Lung (tissue), 12 donors: Measurements from ENCODE around the gene RBSN. TPM values are rescaled to one million over a fixed set of nuclear protein-coding genes. Genes with fewer than 3 reads are reported as not detected.
A peak's percentile ranks its signal among the peaks of the same experiment; 100 is the strongest.

ENCODE experiments used
- ATAC-seq: fragments of 200-7000 bp; cut with Tn5 transposase; one replicate; pipeline ENCODE4 v1.9.1; 2020; ENCODE audit warnings: moderate number of reproducible peaks; ENCODE audit not compliant: insufficient read depth, low FRiP score
- DNase-seq, 3 donors: peaks; one replicate each; pipeline ENCODE4 v3.0.0-alpha.2; 2013 to 2017
- H3K27ac ChIP-seq, 2 donors: one replicate each; pipeline ENCODE4 v1.5.1; 2013; ENCODE audit warnings: mild to moderate bottlenecking in 2 of 2, moderate library complexity in 2 of 2, control low read depth in 1 of 2, inconsistent platforms in 1 of 2, low read depth in 1 of 2, low read length in 1 of 2
- H3K27me3 ChIP-seq, 3 donors: one replicate each; pipeline ENCODE4 v1.5.1; 2013; ENCODE audit warnings: low read length in 2 of 3; ENCODE audit not compliant: control insufficient read depth in 3 of 3, insufficient read depth in 3 of 3
- H3K36me3 ChIP-seq, 4 donors: one replicate each; pipeline ENCODE4 v1.5.1; 2013; ENCODE audit warnings: low read length in 4 of 4, mild to moderate bottlenecking in 1 of 4, moderate library complexity in 1 of 4; ENCODE audit not compliant: control insufficient read depth in 4 of 4, insufficient read depth in 4 of 4
- H3K4me1 ChIP-seq, 5 donors: one replicate each; pipeline ENCODE4 v1.5.1; 2013; ENCODE audit warnings: low read length in 5 of 5, mild to moderate bottlenecking in 2 of 5, moderate library complexity in 1 of 5; ENCODE audit not compliant: control insufficient read depth in 5 of 5, insufficient read depth in 5 of 5
- H3K4me3 ChIP-seq: one replicate; pipeline ENCODE4 v1.5.1; 2013; ENCODE audit warnings: mild to moderate bottlenecking, control low read depth, moderate library complexity
- H3K9ac ChIP-seq, 2 donors: one replicate each; pipeline ENCODE4 v1.5.1; 2013; ENCODE audit warnings: low read length in 2 of 2, control low read depth in 1 of 2; ENCODE audit not compliant: insufficient read depth in 1 of 2
- H3K9me3 ChIP-seq, 4 donors: one replicate each; pipeline ENCODE4 v1.5.1; 2013; ENCODE audit warnings: low read length in 3 of 4, mild to moderate bottlenecking in 1 of 4, moderate library complexity in 1 of 4; ENCODE audit not compliant: control insufficient read depth in 4 of 4, insufficient read depth in 3 of 4
- CTCF ChIP-seq: IDR thresholded peaks from 2 replicates; pipeline ENCODE4 v1.5.1; 2012; ENCODE audit warnings: mild to moderate bottlenecking; ENCODE audit errors: control extremely low read depth, extremely low read depth
- WGBS, 2 donors: extraction: QIAGEN DNeasy Blood & Tissue Kit; methylation state at CpG; one replicate each; pipeline ENCODE4 v1.1.7; 2013; 5-methylcytosine and 5-hydroxymethylcytosine counted together
- polyA plus RNA-seq, 2 donors: library from polyadenylated mRNA; stranded (reverse); fragments of 200-250 nt; gene quantifications; one replicate each; pipeline ENCODE4 v1.2.1, GENCODE V29; 2013
- total RNA-seq, 2 donors: library from RNA; depleted of rRNA in 1 of 2; stranded (reverse); fragments of >200 nt in 1 of 2; gene quantifications; one replicate each; pipeline ENCODE4 v1.2.1, GENCODE V29; 2014 to 2021
- donor health status: control.
- donor health status: control.
- donor health status: Bipolar disorder and iron deficiency.
- donor health status: healthy.
- donor health status: DM: yes; HTN: yes; CAD: no.

The RBSN gene
- total and polyA plus RNA-seq, 4 donors, result 7.9 to 33.8 (median 17.4) TPM

DNA sequence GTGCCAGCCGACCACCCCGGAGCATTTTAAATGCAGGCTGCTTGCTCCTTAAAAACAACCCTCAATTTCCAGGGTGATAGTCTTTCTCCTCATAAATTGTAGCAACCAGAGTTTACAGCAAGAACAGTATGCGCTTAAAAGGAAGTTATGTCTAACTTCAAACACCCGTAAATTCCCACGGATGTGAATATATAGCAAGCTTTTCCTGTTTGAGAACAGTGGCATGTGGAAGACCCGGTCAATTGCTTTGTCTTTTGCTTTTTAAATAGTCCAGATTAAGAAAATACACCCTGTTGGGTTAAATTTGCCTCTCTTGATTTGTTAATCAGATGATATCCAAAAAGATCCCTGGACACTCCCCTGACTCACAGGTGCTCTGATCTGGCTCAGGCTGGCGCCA lies 54.6 kb downstream of the RBSN start:
- Histone ChIP-seq H3K36me3 (peaks cover 24 to 47% (median 37%) of the 10 kb centered on the region in 4 donors), H3K9ac (no peak overlapping the region), H3K4me3 (no peak overlapping the region), H3K4me1 (peaks cover 2 to 22% (median 11%) of the 10 kb centered on the region in 5 donors), H3K9me3 (no peaks in the 10 kb centered on the region), H3K27ac (no peak overlapping the region), H3K27me3 (no peaks in the 10 kb centered on the region)
- no peak for TF ChIP-seq CTCF
- no peak for DNase-seq
- whole genome bisulfite sequencing, 2 donors, result 40 to 62% methylated on average over 7 of the region's 7 CpGs
- no peak for ATAC-seq

DNA sequence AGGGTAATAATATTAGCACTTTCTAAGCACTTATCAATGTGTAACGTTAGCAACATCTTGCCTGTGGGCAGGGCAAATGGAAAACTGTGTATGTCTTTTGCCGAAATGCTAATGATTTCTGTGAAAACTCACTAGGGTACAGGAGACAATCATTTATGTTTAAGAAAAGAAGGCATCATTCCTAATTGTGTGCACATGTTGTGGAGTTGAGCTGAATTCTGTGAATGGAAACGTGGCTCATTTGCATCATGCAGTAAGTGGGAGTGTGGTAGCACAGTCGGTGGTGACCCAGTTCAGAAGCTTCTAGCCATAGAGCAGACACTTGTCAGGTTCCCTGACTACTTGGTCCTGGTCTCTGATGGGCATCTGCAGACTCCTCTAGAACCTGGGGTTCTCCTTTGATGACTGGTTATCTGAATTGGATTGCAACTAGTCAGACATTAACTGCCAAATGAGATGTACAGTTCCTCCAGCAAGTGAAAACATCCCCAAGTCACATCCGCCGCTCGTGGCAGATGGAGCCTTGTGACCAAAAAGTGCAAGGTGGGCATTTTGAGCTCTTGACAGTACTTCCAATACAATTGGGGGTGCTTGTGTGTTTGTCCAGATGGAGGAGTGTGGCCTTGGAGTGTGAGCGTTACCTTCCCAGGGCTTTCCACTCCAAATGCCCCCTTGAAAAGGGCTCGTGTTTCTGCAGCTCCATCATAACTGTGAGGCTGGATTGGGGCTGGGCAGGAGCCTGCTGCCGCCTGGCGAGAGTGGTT lies 55.4 kb downstream of the RBSN start:
- Histone ChIP-seq H3K4me3 (no peak overlapping the region), H3K27me3 (no peaks in the 10 kb centered on the region), H3K4me1 (peaks cover 2 to 22% (median 11%) of the 10 kb centered on the region in 5 donors), H3K36me3 (peaks cover 24 to 46% (median 37%) of the 10 kb centered on the region in 4 donors), H3K9me3 (no peaks in the 10 kb centered on the region), H3K27ac (no peak overlapping the region), H3K9ac (no peak overlapping the region)
- TF ChIP-seq CTCF, result no peak
- ATAC-seq, result no peak
- DNase-seq, result no peak
- 83 to 87% methylated on average over 11 of the region's 11 CpGs for WGBS, 2 donors

DNA sequence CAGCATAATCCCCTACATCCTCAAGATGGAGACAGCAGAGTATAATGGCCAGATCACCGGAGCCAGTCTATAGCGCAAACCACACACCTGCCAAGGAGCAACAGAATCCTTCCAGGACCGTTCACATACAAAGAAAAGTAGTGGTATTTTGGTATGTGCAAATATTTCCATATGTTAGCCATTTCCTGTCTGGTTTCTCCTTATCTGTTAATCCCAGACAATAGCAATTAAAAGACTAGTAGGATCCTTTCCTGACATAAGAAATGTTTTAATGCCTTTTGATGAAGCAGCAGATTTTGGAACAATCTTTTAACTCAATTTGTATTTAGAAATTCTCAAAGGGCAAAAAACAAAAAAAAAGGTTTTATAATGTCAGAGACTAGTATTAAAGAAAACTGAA lies 56.0 kb downstream of the RBSN start:
- H3K27me3 ChIP-seq, result no peaks in the 10 kb centered on the region
- DNase-seq (peak in 2 of 3 donors; percentile 26 to 35), ATAC-seq (no peak)
- H3K9ac ChIP-seq, result no peak overlapping the region
- 56 to 74% methylated on average over 3 of the region's 3 CpGs for WGBS, 2 donors
- no peaks in the 10 kb centered on the region for H3K9me3 ChIP-seq
- TF ChIP-seq CTCF, result no peak
- peaks cover 26 to 51% (median 40%) of the 10 kb centered on the region in 4 donors for H3K36me3 ChIP-seq
- no peak overlapping the region for H3K4me3 ChIP-seq
- H3K27ac ChIP-seq, result no peak overlapping the region
- peaks cover 2 to 22% (median 11%) of the 10 kb centered on the region in 5 donors for H3K4me1 ChIP-seq

- Histone ChIP-seq H3K36me3 (peaks cover 26 to 46% (median 41%) of the 10 kb centered on the region in 4 donors), H3K9ac (no peak overlapping the region), H3K9me3 (no peaks in the 10 kb centered on the region), H3K27ac (no peak overlapping the region), H3K4me1 (peaks cover 2 to 22% (median 11%) of the 10 kb centered on the region in 5 donors), H3K27me3 (no peaks in the 10 kb centered on the region), H3K4me3 (no peak overlapping the region)
- TF ChIP-seq CTCF, result no peak
- 82% methylated on average over 3 of the region's 3 CpGs for WGBS, 2 donors
- DNase-seq, result no peak
- ATAC-seq, result peak; percentile 33
Measured at GRCh38 chr3:15041950-15042349, 57.0 kb downstream of the RBSN start.
